ENCODE data around the gene DCN.

- TF ChIP-seq, protein P1, sequence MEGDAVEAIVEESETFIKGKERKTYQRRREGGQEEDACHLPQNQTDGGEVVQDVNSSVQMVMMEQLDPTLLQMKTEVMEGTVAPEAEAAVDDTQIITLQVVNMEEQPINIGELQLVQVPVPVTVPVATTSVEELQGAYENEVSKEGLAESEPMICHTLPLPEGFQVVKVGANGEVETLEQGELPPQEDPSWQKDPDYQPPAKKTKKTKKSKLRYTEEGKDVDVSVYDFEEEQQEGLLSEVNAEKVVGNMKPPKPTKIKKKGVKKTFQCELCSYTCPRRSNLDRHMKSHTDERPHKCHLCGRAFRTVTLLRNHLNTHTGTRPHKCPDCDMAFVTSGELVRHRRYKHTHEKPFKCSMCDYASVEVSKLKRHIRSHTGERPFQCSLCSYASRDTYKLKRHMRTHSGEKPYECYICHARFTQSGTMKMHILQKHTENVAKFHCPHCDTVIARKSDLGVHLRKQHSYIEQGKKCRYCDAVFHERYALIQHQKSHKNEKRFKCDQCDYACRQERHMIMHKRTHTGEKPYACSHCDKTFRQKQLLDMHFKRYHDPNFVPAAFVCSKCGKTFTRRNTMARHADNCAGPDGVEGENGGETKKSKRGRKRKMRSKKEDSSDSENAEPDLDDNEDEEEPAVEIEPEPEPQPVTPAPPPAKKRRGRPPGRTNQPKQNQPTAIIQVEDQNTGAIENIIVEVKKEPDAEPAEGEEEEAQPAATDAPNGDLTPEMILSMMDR (IDR thresholded peaks at IDR 0.05), result no peak
- TF ChIP-seq POLR2A (IDR thresholded peaks at IDR 0.05), result no peak
- no peak for TF ChIP-seq EP300 (IDR thresholded peaks at IDR 0.05)
Observed at GRCh38 chr12:91105807-91106206, 76.8 kb downstream of the DCN start.
